GM12878 (cell line): ENCODE results near the gene RBMS3. TPM values are rescaled to one million over a fixed set of nuclear protein-coding genes. Genes with fewer than 3 reads are reported as not detected.

Source experiments
- ATAC-seq: fragments of 200-7000 bp; cut with Tn5 transposase; 3 replicates; pipeline ENCODE4 v1.9.1; 2020; ENCODE audit warnings: mild to moderate bottlenecking, moderate library complexity
- BruUV-seq: library from RNA; stranded (reverse); fragments of 400-500 nt; replicated peaks from 2 replicates; lab custom pipeline; 2021; lab: Mats Ljungman, UMichigan
- CTCF ChIA-PET: fragments of 300-600 bp; sonication (Branson Sonifier 250); formaldehyde crosslinking; extraction: SDS; loops from one replicate; lab custom pipeline; 2021; ENCODE audit warnings: inconsistent platforms; lab: Yijun Ruan, JAX
- POLR2A ChIA-PET: fragments of 350-600 bp; formaldehyde crosslinking; extraction: SDS; loops from one replicate; lab custom pipeline; 2021; ENCODE audit warnings: inconsistent platforms; lab: Charles Lee
- RAD21 ChIA-PET: fragments of 300-600 bp; sonication (Branson Sonifier 250); formaldehyde crosslinking; loops from one replicate; lab custom pipeline; 2023; ENCODE audit warnings: antibody characterized with exemption; ENCODE audit not compliant: unreplicated experiment; lab: Charles Lee
- SMC1A ChIA-PET: fragments of 300-600 bp; sonication (Branson Sonifier 250); formaldehyde crosslinking; loops from one replicate; lab custom pipeline; 2023; ENCODE audit not compliant: unreplicated experiment, uncharacterized antibody; lab: Charles Lee
- DNase-seq: peaks from one replicate; pipeline ENCODE4 v3.0.0-alpha.2; 2011; ENCODE audit warnings: low read depth, low spot score
- FAIRE-seq: peaks from 3 replicates; lab custom pipeline; 2011; peaks lifted over from hg19 to GRCh38; lab: Jason Lieb, UNC
- H2AFZ ChIP-seq: 2 replicates; pipeline ENCODE4 v1.6.0; 2011; ENCODE audit warnings: low read depth, low read length, control low read depth; ENCODE audit not compliant: control insufficient read depth
- H3K27ac ChIP-seq: 2 replicates; pipeline ENCODE4 v1.5.1; 2011; ENCODE audit warnings: control low read depth; ENCODE audit not compliant: control insufficient read depth, insufficient read depth
- H3K27me3 ChIP-seq, 2 experiments: replicated peaks in 1 of 2; 2 replicates each; pipeline versions ENCODE4 v1.6.0 to v1.6.1; 2011; ENCODE audit warnings: low read length in 1 of 2; ENCODE audit not compliant: control insufficient read depth in 2 of 2, insufficient read depth in 2 of 2
- H3K36me3 ChIP-seq, 2 experiments: 2 replicates each; pipeline ENCODE4 v1.5.1; 2011; ENCODE audit warnings: low read length in 1 of 2; ENCODE audit not compliant: control insufficient read depth in 2 of 2, insufficient read depth in 2 of 2
- H3K4me1 ChIP-seq: 2 replicates; pipeline ENCODE4 v1.6.1; 2011; ENCODE audit warnings: mild to moderate bottlenecking, low read length, moderate library complexity, mixed read lengths; ENCODE audit not compliant: control insufficient read depth, insufficient read depth
- H3K4me2 ChIP-seq: 2 replicates; pipeline ENCODE4 v1.6.0; 2011; ENCODE audit warnings: control low read depth; ENCODE audit not compliant: control insufficient read depth, insufficient read depth
- H3K4me3 ChIP-seq: fragments of 200-600 bp; sonication (generic); 2 replicates; pipeline ENCODE4 v1.5.1; 2016
- H3K79me2 ChIP-seq: 2 replicates; pipeline ENCODE4 v1.6.0; 2011; ENCODE audit warnings: low read length; ENCODE audit not compliant: control insufficient read depth, insufficient read depth
- H3K9ac ChIP-seq: 2 replicates; pipeline ENCODE4 v1.8.0; 2011; ENCODE audit warnings: low read length, control low read depth, mixed read lengths; ENCODE audit not compliant: control insufficient read depth, insufficient read depth
- H3K9me3 ChIP-seq: replicated peaks from 3 replicates; pipeline ENCODE4 v1.5.1; 2011; ENCODE audit warnings: mild to moderate bottlenecking, low read length; ENCODE audit not compliant: control insufficient read depth, insufficient read depth
- H4K20me1 ChIP-seq: 2 replicates; pipeline ENCODE4 v1.6.0; 2011; ENCODE audit not compliant: control insufficient read depth, insufficient read depth
- ASH2L ChIP-seq: fragments of 300-600, 200-600 bp; sonication (generic); IDR thresholded peaks from 2 replicates; pipeline ENCODE4 v1.6.1; 2017; ENCODE audit warnings: low read depth, mild to moderate bottlenecking, borderline replicate concordance
- CBX3 ChIP-seq: fragments of 200-600 bp; sonication (generic); IDR thresholded peaks from 2 replicates; pipeline ENCODE4 v1.6.1; 2016; ENCODE audit warnings: low read depth, borderline replicate concordance
- GABPA ChIP-seq: IDR thresholded peaks from 2 replicates; pipeline ENCODE4 v1.6.1; 2014; ENCODE audit warnings: antibody characterized with exemption, low read depth, mild to moderate bottlenecking, inconsistent platforms
- IRF5 ChIP-seq: fragments of 450-650 bp; IDR thresholded peaks from 2 replicates; pipeline ENCODE4 v1.6.1; 2017; ENCODE audit warnings: borderline replicate concordance
- MYC ChIP-seq: IDR thresholded peaks from 2 replicates; pipeline ENCODE4 v1.6.1; 2011; ENCODE audit warnings: mild to moderate bottlenecking, low read length, moderate library complexity, inconsistent platforms; ENCODE audit not compliant: insufficient read depth, insufficient replicate concordance, insufficient read length, severe bottlenecking
- PAX8 ChIP-seq: fragments of 450-650 bp; IDR thresholded peaks from 2 replicates; pipeline ENCODE4 v1.6.1; 2017; ENCODE audit warnings: mild to moderate bottlenecking, moderate library complexity
- SIN3A ChIP-seq: IDR thresholded peaks from 2 replicates; pipeline ENCODE4 v1.6.1; 2012; ENCODE audit warnings: low read depth, low read length, improper control_type of control experiment
- TAF1 ChIP-seq: IDR thresholded peaks from 2 replicates; pipeline ENCODE4 v1.6.1; 2011; ENCODE audit warnings: mild to moderate bottlenecking, low read depth, low read length, borderline replicate concordance
- ZBTB4 ChIP-seq: fragments of 450-650 bp; formaldehyde crosslinking; IDR thresholded peaks from 2 replicates; pipeline ENCODE4 v1.4.0; 2022; ENCODE audit warnings: mild to moderate bottlenecking, moderate library complexity
- WGBS: methylation state at CpG from one replicate; pipeline ENCODE4 v1.1.6; 2016; ENCODE audit warnings: low lambda C conversion rate; ENCODE audit not compliant: insufficient replicate concordance, insufficient coverage; ENCODE audit errors: missing lambda C conversion rate; 5-methylcytosine and 5-hydroxymethylcytosine counted together
- in situ Hi-C: fragments of 300-500 bp; cut with MboI; formaldehyde crosslinking; loops from 9 replicates; pipeline ENCODE4 v1.14.3; 2018; ENCODE audit warnings: mixed read lengths
- intact Hi-C: fragments of 100-400 bp; cut with micrococcal nuclease; formaldehyde crosslinking; loops from one replicate; pipeline ENCODE4 v1.14.2; 2022; ENCODE audit not compliant: unreplicated experiment
- polyA plus RNA-seq, 11 experiments: library from polyadenylated mRNA; depleted of rRNA in 4 of 11; unstranded in 6 of 11; stranded (reverse) in 5 of 11; fragments of >200 nt; fragmentation: Nextera tagmentation in 4 of 11; fragmentation: Illumina TruSeq in 1 of 11; extraction: Ambion mirVana in 4 of 11; extraction: Trizol in 1 of 11; gene quantifications; 1 replicate in 1 of 11; 2 replicates in 10 of 11; pipeline versions ENCODE4 v1.2.1 to v1.2.3, GENCODE V29; 2011 to 2016; ENCODE audit warnings: inconsistent platforms in 2 of 11, missing spikeins in 2 of 11, low read depth in 1 of 11
- total RNA-seq, 4 experiments: library from RNA; depleted of rRNA in 3 of 4; stranded (reverse); fragments of >200 nt in 3 of 4; fragmentation: Illumina TruSeq in 1 of 4; extraction: Trizol in 1 of 4; gene quantifications; 2 replicates each; pipeline versions ENCODE4 v1.2.1 to v1.2.3, GENCODE V29; 2013 to 2021

The RBMS3 gene
- total and polyA plus RNA-seq, 10 of the 15 experiments (the other 5 are each of a cell fraction or from before 2014, with no cell fraction given): 0.79 to 4.7 (median 3.1) TPM

- in situ Hi-C loops (no loop called here), intact Hi-C loops (no loop called here)
- no peaks in the 10 kb centered on the region; the same call in 2 of the 3 replicates for H3K9me3 ChIP-seq
- BruUV-seq: no TSS peak
- RAD21 ChIA-PET: no interaction called here
- H3K4me3 ChIP-seq: no peak overlapping the region
- FAIRE-seq (no peak), ATAC-seq (no peak), DNase-seq (no peak)
- no peak overlapping the region for H2AFZ ChIP-seq
- H4K20me1 ChIP-seq: no peaks in the 10 kb centered on the region
- no peaks in the 10 kb centered on the region for H3K4me1 ChIP-seq
- TF ChIP-seq MYC (no peak), IRF5 (no peak), GABPA (no peak), TAF1 (no peak), PAX8 (no peak), CBX3 (no peak), ZBTB4 (CRISPR knock-in tag) (no peak), ASH2L (no peak), SIN3A (no peak)
- H3K36me3 ChIP-seq: no peaks in the 10 kb centered on the region
- no peaks in the 10 kb centered on the region for H3K27me3 ChIP-seq
- POLR2A ChIA-PET: no interaction called here
- H3K4me2 ChIP-seq: no peak overlapping the region
- SMC1A ChIA-PET: interaction anchor here (1.0 to 1.6 kb wide), 2 partner anchors 9 to 50 kb away, joined by 4 to 6 read pairs; no protein-coding TSS in a partner anchor
- no peak overlapping the region for H3K9ac ChIP-seq
- CTCF ChIA-PET: interaction anchor here (1.1 kb wide), 1 partner anchor 66 kb away, joined by 3 read pairs; no protein-coding TSS in a partner anchor
- H3K79me2 ChIP-seq: no peaks in the 10 kb centered on the region
- WGBS: 21% methylated on average over 3 of the region's 3 CpGs
- H3K27ac ChIP-seq: no peak overlapping the region
These were observed 437.8 kb downstream of the RBMS3 start for GRCh38 chr3:29718661-29719065.
